GM23248 (cell line): ENCODE measurements around the gene CLIP2. TPM values are rescaled to one million over a fixed set of nuclear protein-coding genes. Genes with fewer than 3 reads are reported as not detected.

Source experiments
- DNase-seq: peaks from one replicate; pipeline ENCODE4 v3.0.0-alpha.2; 2015
- H2AFZ ChIP-seq: fragments of 200-600 bp; sonication (generic); 2 replicates; pipeline ENCODE4 v1.6.1; 2016; ENCODE audit warnings: antibody characterized with exemption
- H3F3A ChIP-seq: fragments of 200-600 bp; sonication (generic); 2 replicates; pipeline ENCODE4 v1.6.1; 2016; ENCODE audit warnings: mild to moderate bottlenecking, antibody characterized with exemption, mixed run types; ENCODE audit not compliant: insufficient read depth
- H3K27ac ChIP-seq: fragments of 200-600 bp; sonication (generic); 2 replicates; pipeline ENCODE4 v1.5.1; 2016; ENCODE audit warnings: mild to moderate bottlenecking
- H3K27me3 ChIP-seq: fragments of 200-600 bp; sonication (generic); replicated peaks from 2 replicates; pipeline ENCODE4 v1.6.1; 2016; ENCODE audit warnings: mild to moderate bottlenecking; ENCODE audit not compliant: insufficient read depth
- H3K36me3 ChIP-seq: fragments of 200-600 bp; sonication (generic); 2 replicates; pipeline ENCODE4 v1.6.1; 2016; ENCODE audit warnings: low read depth, mild to moderate bottlenecking
- H3K4me1 ChIP-seq: fragments of 200-600 bp; sonication (generic); 2 replicates; pipeline ENCODE4 v1.6.1; 2016; ENCODE audit warnings: mild to moderate bottlenecking; ENCODE audit not compliant: insufficient read depth
- H3K4me2 ChIP-seq: fragments of 200-600 bp; sonication (generic); one replicate; pipeline ENCODE4 v1.6.1; 2016; ENCODE audit warnings: mild to moderate bottlenecking; ENCODE audit not compliant: unreplicated experiment
- H3K4me3 ChIP-seq: fragments of 200-600 bp; sonication (generic); 2 replicates; pipeline ENCODE4 v1.5.1; 2016; ENCODE audit warnings: mild to moderate bottlenecking
- H3K79me2 ChIP-seq: fragments of 200-600 bp; sonication (generic); 2 replicates; pipeline ENCODE4 v1.6.1; 2016; ENCODE audit warnings: mild to moderate bottlenecking; ENCODE audit not compliant: insufficient read depth
- H3K9ac ChIP-seq: fragments of 200-600 bp; sonication (generic); 2 replicates; pipeline ENCODE4 v1.6.1; 2016; ENCODE audit warnings: mild to moderate bottlenecking
- H3K9me2 ChIP-seq: fragments of 200-600 bp; sonication (generic); 2 replicates; pipeline ENCODE4 v1.6.1; 2016; ENCODE audit warnings: mixed run types, mild to moderate bottlenecking, moderate library complexity; ENCODE audit not compliant: insufficient read depth
- H3K9me3 ChIP-seq: fragments of 200-600 bp; sonication (generic); one replicate; pipeline ENCODE4 v1.6.1; 2017; ENCODE audit warnings: low read depth
- H4K20me1 ChIP-seq: fragments of 200-600 bp; sonication (generic); 2 replicates; pipeline ENCODE4 v1.6.0; 2016; ENCODE audit not compliant: insufficient read depth
- EZH2 ChIP-seq: fragments of 200-600 bp; sonication (generic); IDR thresholded peaks from 2 replicates; pipeline ENCODE4 v1.6.1; 2018; ENCODE audit warnings: antibody characterized with exemption, mild to moderate bottlenecking; ENCODE audit not compliant: insufficient read depth, poor library complexity, severe bottlenecking
- EZH2phosphoT487 ChIP-seq: fragments of 200-600 bp; sonication (generic); IDR thresholded peaks from 2 replicates; pipeline ENCODE4 v1.6.1; 2018; ENCODE audit warnings: antibody characterized with exemption, moderate library complexity, mild to moderate bottlenecking, low read depth; ENCODE audit not compliant: insufficient read depth
- WGBS, 2 experiments: methylation state at CpG; one replicate each; pipeline ENCODE4 v1.1.6; 2015 to 2017; ENCODE audit warnings: low lambda C conversion rate in 2 of 2, low coverage in 1 of 2; ENCODE audit errors: missing lambda C conversion rate in 2 of 2; 5-methylcytosine and 5-hydroxymethylcytosine counted together
- in situ Hi-C: fragments of 300-500 bp; cut with MboI; formaldehyde crosslinking; loops from 2 replicates; pipeline ENCODE4 v1.15.0; 2020
- polyA plus RNA-seq: library from polyadenylated mRNA; unstranded; fragments of >200 nt; fragmentation: Nextera tagmentation; extraction: Ambion mirVana; gene quantifications from 2 replicates; pipeline ENCODE4 v1.2.1, GENCODE V29; 2016
- total RNA-seq: library from RNA; depleted of rRNA; stranded (reverse); fragments of >200 nt; shearing (Covaris generic); gene quantifications from 2 replicates; pipeline ENCODE4 v1.2.3, GENCODE V29; 2014

CLIP2 gene
- total and polyA plus RNA-seq, 2 experiments from 2014 or later, result 13.2 to 40.7 TPM

DNA sequence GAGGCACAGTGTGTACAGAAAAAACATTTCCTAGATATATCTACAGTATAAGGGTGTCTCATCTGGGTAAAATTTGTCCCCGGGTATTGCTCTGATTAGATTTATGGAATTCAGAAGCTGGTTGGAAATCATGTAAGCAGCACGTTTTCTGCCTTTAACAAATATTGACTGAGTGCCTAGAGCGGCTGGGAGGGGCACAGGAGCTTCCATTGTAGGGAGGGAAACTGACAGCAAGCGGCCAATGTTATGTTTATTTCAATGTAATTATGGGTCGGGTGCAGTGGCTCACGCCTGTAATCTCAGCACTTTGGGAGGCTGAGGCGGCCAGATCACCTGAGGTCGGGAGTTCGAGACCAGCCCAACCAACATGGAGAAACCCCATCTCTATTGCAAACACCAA lies 30.6 kb upstream of the CLIP2 start:
- TF ChIP-seq EZH2, result no peak
- TF ChIP-seq EZH2phosphoT487, result no peak
- peaks cover 14% of the 10 kb centered on the region for H3K4me1 ChIP-seq
- no peak overlapping the region for H3K4me3 ChIP-seq
- H3F3A ChIP-seq, result peaks cover 18% of the 10 kb centered on the region
- no peak overlapping the region for H2AFZ ChIP-seq
- H3K27me3 ChIP-seq, result no peaks in the 10 kb centered on the region
- no peaks in the 10 kb centered on the region for H3K36me3 ChIP-seq
- WGBS, 2 experiments, result 63 to 64% methylated on average over 9 of the region's 9 CpGs
- in situ Hi-C loops, result no loop called here
- DNase-seq, result no peak
- H3K4me2 ChIP-seq, result no peak overlapping the region
- H3K9me2 ChIP-seq, result no peaks in the 10 kb centered on the region
- no peaks in the 10 kb centered on the region for H3K9me3 ChIP-seq
- no peak overlapping the region for H3K9ac ChIP-seq
- H4K20me1 ChIP-seq, result no peaks in the 10 kb centered on the region
- H3K27ac ChIP-seq, result no peak overlapping the region
- H3K79me2 ChIP-seq, result peaks cover 12% of the 10 kb centered on the region

DNA sequence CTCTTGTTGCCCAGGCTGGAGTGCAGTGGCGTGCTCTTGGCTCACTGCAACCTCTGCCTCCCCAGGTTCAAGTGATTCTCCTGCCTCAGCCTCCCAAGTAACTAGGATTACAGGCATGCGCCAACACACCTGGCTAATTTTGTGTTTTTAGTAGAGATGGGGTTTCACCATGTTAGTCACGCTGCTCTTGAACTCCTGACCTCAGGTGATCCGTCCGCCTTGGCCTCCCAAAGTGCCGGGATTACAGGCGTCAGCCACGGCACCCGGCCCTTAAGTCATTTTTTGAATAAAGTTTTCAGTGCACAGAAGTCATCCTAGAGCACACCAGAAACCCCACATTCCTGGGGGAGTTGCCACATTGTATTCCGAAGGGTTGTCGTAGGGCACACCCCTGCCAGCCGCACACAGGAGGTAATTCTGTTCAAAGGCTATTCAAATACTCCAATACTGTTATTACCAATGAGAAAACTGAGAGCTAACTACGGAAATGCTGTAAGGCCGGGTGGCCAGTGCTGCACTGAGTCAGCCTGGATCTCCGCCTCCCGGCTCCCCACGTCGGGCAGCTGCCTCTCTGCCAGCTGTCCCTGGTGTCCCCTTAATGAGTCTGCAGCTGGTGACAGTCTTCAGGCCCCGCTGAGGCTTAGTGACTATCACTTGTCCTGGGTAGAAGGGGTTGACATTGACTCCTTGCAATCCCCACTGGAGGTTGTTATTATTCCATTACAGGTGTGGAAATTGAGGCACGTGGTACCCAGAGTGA lies 26.4 kb upstream of the CLIP2 start:
- in situ Hi-C loops, result no loop called here
- H3K4me1 ChIP-seq, result no peaks in the 10 kb centered on the region
- WGBS, 2 experiments, result 72 to 73% methylated on average over 20 of the region's 20 CpGs

DNA sequence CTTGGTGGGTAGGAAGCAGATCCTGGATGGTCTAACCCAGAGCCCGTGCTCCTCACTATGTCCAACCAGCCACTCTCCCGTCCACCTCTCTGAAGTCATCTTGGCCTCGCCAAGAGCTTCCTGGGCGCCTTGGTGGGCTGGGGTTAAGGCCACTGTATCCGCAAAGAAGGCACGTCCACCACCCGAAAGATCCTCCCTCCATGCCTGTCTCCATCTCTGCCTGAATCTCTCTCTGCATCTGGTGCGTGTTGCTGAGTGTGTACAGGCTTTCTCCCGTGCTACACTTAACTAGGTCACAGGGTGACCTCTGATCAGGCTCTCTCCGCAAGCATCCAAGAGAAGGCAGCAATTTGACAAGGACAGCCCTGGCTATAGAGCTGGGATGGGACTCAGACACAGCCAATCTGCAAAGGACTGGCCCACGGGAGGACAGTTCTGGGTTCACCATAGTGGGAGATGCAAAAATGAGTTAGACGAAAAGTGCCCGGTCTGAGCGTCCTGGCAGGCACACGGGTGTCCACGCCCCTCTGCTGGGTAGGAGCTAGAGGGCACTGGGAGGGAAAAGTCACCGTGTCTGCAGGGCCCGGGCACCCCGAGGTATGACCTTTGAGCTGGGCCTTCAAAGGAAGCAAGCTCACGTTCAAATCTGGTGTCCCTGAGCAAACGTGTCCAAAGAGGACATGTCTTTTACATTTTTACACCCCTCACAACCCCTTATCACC lies 25.6 kb upstream of the CLIP2 start:
- no peak overlapping the region for H3K9ac ChIP-seq
- no peak overlapping the region for H2AFZ ChIP-seq
- in situ Hi-C loops, result no loop called here
- TF ChIP-seq EZH2, result no peak
- no peak for TF ChIP-seq EZH2phosphoT487
- H3K9me3 ChIP-seq, result no peaks in the 10 kb centered on the region
- H3K79me2 ChIP-seq, result no peaks in the 10 kb centered on the region
- no peaks in the 10 kb centered on the region for H4K20me1 ChIP-seq
- H3F3A ChIP-seq, result no peaks in the 10 kb centered on the region; the same call in 1 of the 2 replicates
- no peaks in the 10 kb centered on the region for H3K27me3 ChIP-seq
- no peak overlapping the region for H3K27ac ChIP-seq
- no peaks in the 10 kb centered on the region for H3K4me1 ChIP-seq
- no peaks in the 10 kb centered on the region for H3K36me3 ChIP-seq
- H3K9me2 ChIP-seq, result no peaks in the 10 kb centered on the region
- no peak overlapping the region for H3K4me3 ChIP-seq
- WGBS, 2 experiments, result 73 to 78% methylated on average over 19 to 21 of the region's 21 CpGs
- DNase-seq, result no peak
- H3K4me2 ChIP-seq, result no peak overlapping the region

More for the DNA sequence above, 26.4 kb upstream of the CLIP2 start:
- no peak for DNase-seq
- TF ChIP-seq EZH2phosphoT487 (no peak), EZH2 (no peak)
- Histone ChIP-seq H4K20me1 (no peaks in the 10 kb centered on the region), H3K9me2 (no peaks in the 10 kb centered on the region), H3F3A (no peaks in the 10 kb centered on the region; the same call in 1 of the 2 replicates), H3K36me3 (no peaks in the 10 kb centered on the region), H3K9me3 (no peaks in the 10 kb centered on the region), H3K9ac (no peak overlapping the region), H3K4me3 (no peak overlapping the region), H3K27me3 (no peaks in the 10 kb centered on the region), H3K4me2 (no peak overlapping the region), H3K27ac (no peak overlapping the region), H2AFZ (no peak overlapping the region), H3K79me2 (no peaks in the 10 kb centered on the region)

DNA sequence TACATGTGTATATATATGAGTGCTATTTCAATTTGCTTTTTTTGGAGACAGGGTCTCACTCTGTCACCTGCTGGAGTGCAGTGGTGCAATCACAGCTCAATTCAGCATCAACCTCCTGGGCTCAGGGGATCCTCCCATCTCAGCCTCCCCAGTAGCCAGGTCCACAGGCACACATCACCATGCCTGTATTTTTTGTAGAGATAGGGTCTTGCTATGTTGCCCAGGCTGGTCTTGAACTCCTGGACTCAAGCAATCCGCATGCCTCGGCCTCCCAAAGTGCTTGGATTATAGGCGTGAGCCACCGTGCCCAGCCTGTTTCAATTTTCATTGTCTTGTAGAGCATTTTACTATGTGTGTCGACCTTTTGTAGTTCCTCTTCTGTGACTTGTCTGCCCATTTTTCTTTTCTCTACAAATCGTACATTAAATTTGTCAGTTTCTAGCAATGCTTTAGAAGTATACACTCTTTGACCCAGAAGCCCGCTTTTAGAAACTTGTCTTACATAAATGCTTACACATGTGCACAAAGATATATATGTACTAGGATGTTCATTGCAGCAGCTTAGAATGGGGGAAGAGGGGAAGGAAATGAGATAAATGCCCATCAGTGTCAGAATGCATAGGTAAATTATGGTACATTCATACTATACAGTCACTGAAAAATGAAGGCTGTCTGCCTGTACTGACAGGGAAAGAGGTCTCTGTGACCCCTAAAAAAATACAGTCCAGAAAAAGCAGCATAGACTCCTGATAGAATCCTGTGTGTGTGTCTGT lies 22.8 kb upstream of the CLIP2 start:
- no peak overlapping the region for H3K4me2 ChIP-seq
- H3K4me1 ChIP-seq, result no peaks in the 10 kb centered on the region
- H3K79me2 ChIP-seq, result no peaks in the 10 kb centered on the region
- H3K9me2 ChIP-seq, result no peaks in the 10 kb centered on the region
- no peaks in the 10 kb centered on the region for H3K27me3 ChIP-seq
- in situ Hi-C loops, result no loop called here
- no peaks in the 10 kb centered on the region for H3K9me3 ChIP-seq
- no peak for DNase-seq
- no peak overlapping the region for H3K4me3 ChIP-seq
- H4K20me1 ChIP-seq, result no peaks in the 10 kb centered on the region
- H2AFZ ChIP-seq, result no peak overlapping the region
- H3K27ac ChIP-seq, result no peak overlapping the region
- no peak overlapping the region for H3K9ac ChIP-seq
- no peak for TF ChIP-seq EZH2phosphoT487
- TF ChIP-seq EZH2, result no peak
- no peaks in the 10 kb centered on the region; the same call in none of the 2 replicates for H3F3A ChIP-seq
- H3K36me3 ChIP-seq, result no peaks in the 10 kb centered on the region
- 54 to 55% methylated on average over 7 of the region's 7 CpGs for WGBS, 2 experiments
